ENCODE measurements around the gene NLRP3. TPM values are rescaled to one million over a fixed set of nuclear protein-coding genes. Genes with fewer than 3 reads are reported as not detected.

NLRP3 gene
- total and polyA plus RNA-seq, 2 experiments from 2014 or later = 0.13 TPM; not detected in 1

DNA sequence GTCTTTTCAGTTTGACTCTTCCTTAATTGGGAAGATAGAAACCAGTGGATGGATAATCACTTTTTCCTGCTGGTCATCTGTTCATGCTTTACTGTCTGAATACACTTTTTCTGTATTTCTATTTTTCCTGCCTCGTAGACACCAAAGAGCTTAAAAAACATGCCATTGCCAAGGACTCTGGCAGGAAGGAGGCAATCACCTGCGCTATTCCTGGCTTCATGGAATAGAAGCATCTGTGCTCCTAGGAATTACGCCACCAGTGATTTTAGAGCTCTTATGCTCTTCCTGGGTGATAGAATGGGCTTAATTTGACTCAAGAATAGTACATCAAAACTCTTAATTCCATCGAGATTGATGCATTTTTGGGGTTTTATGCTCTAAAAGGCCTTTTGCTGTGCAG lies 26.2 kb downstream of the NLRP3 start:
- no peaks in the 10 kb centered on the region for H3K4me1 ChIP-seq (ENCODE audit: insufficient read depth)

DNA sequence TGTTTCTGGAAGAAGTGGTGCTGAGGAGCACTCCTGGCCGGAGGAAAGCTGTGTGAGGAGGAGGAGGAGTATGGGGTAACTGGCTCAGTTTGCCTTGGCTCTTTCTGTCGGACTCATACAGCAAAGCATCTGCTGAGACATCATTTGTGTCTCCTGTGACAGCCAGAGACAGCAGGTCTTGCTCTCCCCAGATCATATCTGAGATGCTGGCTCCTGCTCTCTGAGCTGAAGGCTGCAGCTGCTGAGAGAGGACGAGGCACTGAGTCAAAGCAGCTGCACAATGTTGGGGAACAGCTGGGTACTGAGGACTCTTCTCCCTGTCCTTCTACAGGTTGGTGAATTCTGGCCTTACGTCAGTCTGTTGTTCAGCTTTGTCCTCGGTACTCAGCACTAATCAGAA lies 27.7 kb downstream of the NLRP3 start:
- no peaks in the 10 kb centered on the region for H4K20me1 ChIP-seq (ENCODE audit: insufficient read depth, poor library complexity, severe bottlenecking)
- DNase-seq (ENCODE audit: low spot score) = no peak

More for the DNA sequence above, 26.2 kb downstream of the NLRP3 start:
- TF ChIP-seq CTCF (IDR thresholded peaks at IDR 0.05; ENCODE audit: poor library complexity) = no peak
- no peak for TF ChIP-seq EZH2phosphoT487 (IDR thresholded peaks at IDR 0.05; ENCODE audit: low read depth, severe bottlenecking, unreplicated experiment)
- TF ChIP-seq EZH2 (IDR thresholded peaks at IDR 0.05; ENCODE audit: borderline replicate concordance) = no peak
- Histone ChIP-seq H4K20me1 (ENCODE audit: insufficient read depth, poor library complexity, severe bottlenecking) (no peaks in the 10 kb centered on the region), H3K4me3 (no peak overlapping the region), H3K9me3 (ENCODE audit: low read depth) (no peaks in the 10 kb centered on the region), H3K79me2 (no peaks in the 10 kb centered on the region), H3K9me2 (replicated peaks; ENCODE audit: insufficient read depth) (no peaks in the 10 kb centered on the region), H3K27me3 (no peaks in the 10 kb centered on the region), H3K36me3 (replicated peaks; ENCODE audit: insufficient read depth, low read depth) (no peaks in the 10 kb centered on the region), H2AFZ (no peak overlapping the region), H3K4me2 (no peak overlapping the region), H3K27ac (no peak overlapping the region)
- 66% methylated on average over 4 of the region's 4 CpGs for WGBS (ENCODE audit: low lambda C conversion rate, missing lambda C conversion rate)
- DNase-seq (ENCODE audit: low spot score) = no peak

DNA sequence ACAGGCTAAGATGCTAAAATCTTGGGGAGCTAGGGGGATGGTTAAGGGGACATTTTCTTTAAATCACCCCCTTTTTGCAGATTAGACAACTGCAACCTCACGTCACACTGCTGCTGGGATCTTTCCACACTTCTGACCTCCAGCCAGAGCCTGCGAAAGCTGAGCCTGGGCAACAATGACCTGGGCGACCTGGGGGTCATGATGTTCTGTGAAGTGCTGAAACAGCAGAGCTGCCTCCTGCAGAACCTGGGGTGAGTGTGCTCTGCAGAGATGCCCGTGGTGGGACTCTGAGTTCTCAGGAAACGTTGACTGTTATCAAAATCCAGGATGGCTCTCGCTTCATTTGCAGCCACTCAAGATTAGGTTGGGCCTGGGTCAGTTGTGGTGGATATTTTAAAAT lies 28.6 kb downstream of the NLRP3 start:
- 69% methylated on average over 6 of the region's 6 CpGs for WGBS (ENCODE audit: low lambda C conversion rate, missing lambda C conversion rate)
- no peak overlapping the region for H3K4me3 ChIP-seq
- H4K20me1 ChIP-seq (ENCODE audit: insufficient read depth, poor library complexity, severe bottlenecking) = no peaks in the 10 kb centered on the region
- H2AFZ ChIP-seq = no peak overlapping the region
- H3K36me3 ChIP-seq (replicated peaks; ENCODE audit: insufficient read depth, low read depth) = no peaks in the 10 kb centered on the region
- TF ChIP-seq EZH2phosphoT487 (IDR thresholded peaks at IDR 0.05; ENCODE audit: low read depth, severe bottlenecking, unreplicated experiment) (no peak), EZH2 (IDR thresholded peaks at IDR 0.05; ENCODE audit: borderline replicate concordance) (no peak), CTCF (IDR thresholded peaks at IDR 0.05; ENCODE audit: poor library complexity) (no peak)
- no peak for DNase-seq (ENCODE audit: low spot score)
- no peaks in the 10 kb centered on the region for H3K9me2 ChIP-seq (replicated peaks; ENCODE audit: insufficient read depth)
- H3K4me1 ChIP-seq (ENCODE audit: insufficient read depth) = no peaks in the 10 kb centered on the region
- no peaks in the 10 kb centered on the region for H3K79me2 ChIP-seq
- no peak overlapping the region for H3K27ac ChIP-seq
- H3K4me2 ChIP-seq = no peak overlapping the region
- no peaks in the 10 kb centered on the region for H3K27me3 ChIP-seq
- no peaks in the 10 kb centered on the region for H3K9me3 ChIP-seq (ENCODE audit: low read depth)

More for the DNA sequence above, 27.7 kb downstream of the NLRP3 start:
- TF ChIP-seq EZH2 (IDR thresholded peaks at IDR 0.05; ENCODE audit: borderline replicate concordance) (no peak), CTCF (IDR thresholded peaks at IDR 0.05; ENCODE audit: poor library complexity) (no peak), EZH2phosphoT487 (IDR thresholded peaks at IDR 0.05; ENCODE audit: low read depth, severe bottlenecking, unreplicated experiment) (no peak)
- Histone ChIP-seq H3K4me3 (no peak overlapping the region), H3K27ac (no peak overlapping the region), H3K79me2 (no peaks in the 10 kb centered on the region), H3K9me2 (replicated peaks; ENCODE audit: insufficient read depth) (no peaks in the 10 kb centered on the region), H3K9me3 (ENCODE audit: low read depth) (no peaks in the 10 kb centered on the region), H3K4me1 (ENCODE audit: insufficient read depth) (no peaks in the 10 kb centered on the region), H2AFZ (no peak overlapping the region), H3K36me3 (replicated peaks; ENCODE audit: insufficient read depth, low read depth) (no peaks in the 10 kb centered on the region), H3K27me3 (no peaks in the 10 kb centered on the region), H3K4me2 (no peak overlapping the region)
- WGBS (ENCODE audit: low lambda C conversion rate, missing lambda C conversion rate) = 60% methylated on average over 5 of the region's 5 CpGs
